Uterus (tissue), 2 donors: ENCODE data around the gene NRARP.

Experiments
- CTCF ChIP-seq, 4 experiments: fragments of 200-600 bp in 2 of 4; fragments of 450-650 bp in 2 of 4; sonication (generic) in 2 of 4; IDR thresholded peaks; one replicate each; pipeline ENCODE4 v1.5.1; 2016 to 2019; ENCODE audit warnings: antibody characterized with exemption in 4 of 4, mild to moderate bottlenecking in 2 of 4, moderate library complexity in 1 of 4
- POLR2A ChIP-seq, 2 donors: fragments of 450-650 bp; IDR thresholded peaks; one replicate each; pipeline ENCODE4 v1.6.1; 2016; ENCODE audit warnings: antibody characterized with exemption in 2 of 2, mild to moderate bottlenecking in 1 of 2, moderate library complexity in 1 of 2

- TF ChIP-seq CTCF (IDR thresholded peaks at IDR 0.05) (no peak), POLR2A (IDR thresholded peaks at IDR 0.05) (no peak)
Measured at GRCh38 chr9:137318602-137319001, 16.5 kb upstream of the NRARP start.
